ENCODE results near the gene RARS2. TPM values are rescaled to one million over a fixed set of nuclear protein-coding genes. Genes with fewer than 3 reads are reported as not detected.
"Not testable (repeated sequence)": the region's sequence is repeated elsewhere in the genome, so short reads cannot be mapped to it uniquely, and the experiment has no call there.

RARS2 gene
- total RNA-seq, 1 experiment from 2014 or later = 51.4 TPM

- in situ Hi-C loops (cut with HindIII; ENCODE audit: low sequenced_read_pairs) = no loop called here
- no peak for DNase-seq (ENCODE audit: low spot score)
Observed at GRCh38 chr6:87529221-87529620, 60.6 kb downstream of the RARS2 start.

DNA sequence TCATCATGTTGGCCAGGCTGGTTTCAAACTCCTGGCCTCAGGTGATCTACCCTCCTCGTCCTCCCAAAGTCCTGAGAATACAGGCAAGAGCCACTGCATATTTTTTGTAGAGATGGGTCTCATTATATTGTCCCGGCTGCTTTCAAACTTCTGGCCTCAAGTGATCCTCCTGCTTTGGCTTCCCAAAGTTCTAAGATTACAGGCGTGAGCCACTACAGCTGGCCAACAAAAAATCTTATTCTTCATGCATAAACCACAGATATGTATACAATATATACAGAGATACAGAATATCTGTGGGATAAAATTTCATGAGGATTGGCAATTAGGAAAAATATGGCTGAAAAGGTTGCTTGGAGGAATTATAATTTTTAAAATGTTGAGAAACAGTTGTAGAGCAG lies 67.1 kb downstream of the RARS2 start:
- no peak for DNase-seq (ENCODE audit: low spot score)
- in situ Hi-C loops (cut with HindIII; ENCODE audit: low sequenced_read_pairs) = no loop called here

- in situ Hi-C loops (cut with HindIII; ENCODE audit: low sequenced_read_pairs) = no loop called here
- no peak for DNase-seq (ENCODE audit: low spot score)
Observed at GRCh38 chr6:87518453-87518852, 71.3 kb downstream of the RARS2 start.

GRCh38 chr6:87514831-87515230 lies 75.0 kb downstream of the RARS2 start:
- in situ Hi-C loops (cut with HindIII; ENCODE audit: low sequenced_read_pairs) = no loop called here
- no peak for DNase-seq (ENCODE audit: low spot score)

DNA sequence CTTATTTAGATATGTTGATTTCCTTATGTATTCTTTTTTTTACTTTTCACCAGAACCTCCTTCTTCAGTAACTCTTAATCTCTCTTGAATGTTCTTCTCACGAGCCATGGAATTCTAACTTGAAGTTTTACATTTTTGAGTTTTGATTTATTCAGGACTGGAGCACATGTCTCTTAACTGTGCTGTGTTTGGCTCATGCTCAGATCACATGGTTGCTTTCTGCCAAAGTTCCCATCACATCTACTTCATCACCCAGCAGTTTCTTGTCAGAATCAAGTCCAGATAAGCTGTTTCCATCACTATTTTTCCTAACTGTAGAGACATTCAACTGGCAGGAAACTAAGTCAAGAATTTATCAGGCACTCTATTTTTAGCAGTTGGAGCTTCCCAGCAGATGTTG lies 85.3 kb downstream of the RARS2 start:
- in situ Hi-C loops (cut with HindIII; ENCODE audit: low sequenced_read_pairs) = no loop called here
- DNase-seq (ENCODE audit: low spot score) = no peak

- in situ Hi-C loops (cut with HindIII; ENCODE audit: low sequenced_read_pairs) = no loop called here
- DNase-seq (ENCODE audit: low spot score) = no peak
Observed at GRCh38 chr6:87501809-87502572, 87.8 kb downstream of the RARS2 start.

DNA sequence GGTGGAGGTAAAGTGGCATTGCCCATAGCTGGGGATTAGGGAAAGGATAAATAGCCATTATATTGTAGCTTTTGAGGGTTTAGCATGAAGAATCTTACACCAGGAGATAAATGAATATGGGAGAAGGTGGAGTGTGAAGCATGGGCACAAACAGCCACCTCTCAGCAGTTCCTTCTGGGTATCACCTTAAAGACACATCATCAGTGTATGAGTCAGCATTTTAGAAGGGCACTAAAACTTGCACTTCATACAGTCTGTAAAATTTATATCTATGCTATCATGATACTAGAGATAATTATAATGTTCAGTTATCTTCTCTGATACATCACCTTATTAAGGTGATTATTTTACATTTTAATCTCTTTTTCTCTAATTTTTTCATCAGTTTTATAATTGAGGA lies 91.7 kb downstream of the RARS2 start:
- in situ Hi-C loops (cut with HindIII; ENCODE audit: low sequenced_read_pairs) = no loop called here

GRCh38 chr6:87494761-87495422 lies 94.9 kb downstream of the RARS2 start:
- in situ Hi-C loops (cut with HindIII; ENCODE audit: low sequenced_read_pairs) = no loop called here
- no peak for DNase-seq (ENCODE audit: low spot score)

More for the DNA sequence above, 91.7 kb downstream of the RARS2 start:
- no peak for DNase-seq (ENCODE audit: low spot score)

- DNase-seq (ENCODE audit: low spot score); in situ Hi-C loops (cut with HindIII; ENCODE audit: low sequenced_read_pairs): not testable (repeated sequence)
Observed at GRCh38 chr6:87489326-87489725, 100.5 kb downstream of the RARS2 start.

DNA sequence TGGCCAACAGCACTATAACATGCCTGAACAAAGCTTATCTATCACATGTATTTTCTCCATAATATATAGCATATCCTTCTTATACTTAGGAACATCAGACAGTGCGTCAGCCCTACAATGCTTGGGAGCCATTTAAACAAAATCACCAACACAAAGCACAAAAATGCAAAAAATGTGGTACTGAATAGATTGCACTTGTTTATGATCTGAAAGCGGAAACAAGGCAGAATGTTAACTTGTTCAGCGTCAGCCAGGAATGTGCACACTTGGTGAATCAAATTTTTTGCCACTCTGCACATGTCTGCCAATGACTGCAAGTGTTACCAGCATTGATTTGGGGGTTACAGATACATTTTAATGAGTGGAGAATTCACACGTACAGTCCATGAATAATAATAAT lies 102.2 kb downstream of the RARS2 start:
- in situ Hi-C loops (cut with HindIII; ENCODE audit: low sequenced_read_pairs) = no loop called here
- no peak for DNase-seq (ENCODE audit: low spot score)

- in situ Hi-C loops (cut with HindIII; ENCODE audit: low sequenced_read_pairs) = no loop called here
Observed at GRCh38 chr6:87484491-87484890, 105.3 kb downstream of the RARS2 start.

GRCh38 chr6:87483929-87484328 lies 105.9 kb downstream of the RARS2 start:
- no peak for DNase-seq (ENCODE audit: low spot score)
- in situ Hi-C loops (cut with HindIII; ENCODE audit: low sequenced_read_pairs) = no loop called here

More at GRCh38 chr6:87484491-87484890, 105.3 kb downstream of the RARS2 start:
- no peak for DNase-seq (ENCODE audit: low spot score)

GRCh38 chr6:87482366-87482765 lies 107.4 kb downstream of the RARS2 start:
- in situ Hi-C loops (cut with HindIII; ENCODE audit: low sequenced_read_pairs) = no loop called here
- no peak for DNase-seq (ENCODE audit: low spot score)

GRCh38 chr6:87481931-87482330 lies 107.9 kb downstream of the RARS2 start:
- in situ Hi-C loops (cut with HindIII; ENCODE audit: low sequenced_read_pairs) = no loop called here
- DNase-seq (ENCODE audit: low spot score) = no peak

- no peak for DNase-seq (ENCODE audit: low spot score)
- in situ Hi-C loops (cut with HindIII; ENCODE audit: low sequenced_read_pairs) = no loop called here
Observed at GRCh38 chr6:87473419-87473903, 116.3 kb downstream of the RARS2 start.

DNA sequence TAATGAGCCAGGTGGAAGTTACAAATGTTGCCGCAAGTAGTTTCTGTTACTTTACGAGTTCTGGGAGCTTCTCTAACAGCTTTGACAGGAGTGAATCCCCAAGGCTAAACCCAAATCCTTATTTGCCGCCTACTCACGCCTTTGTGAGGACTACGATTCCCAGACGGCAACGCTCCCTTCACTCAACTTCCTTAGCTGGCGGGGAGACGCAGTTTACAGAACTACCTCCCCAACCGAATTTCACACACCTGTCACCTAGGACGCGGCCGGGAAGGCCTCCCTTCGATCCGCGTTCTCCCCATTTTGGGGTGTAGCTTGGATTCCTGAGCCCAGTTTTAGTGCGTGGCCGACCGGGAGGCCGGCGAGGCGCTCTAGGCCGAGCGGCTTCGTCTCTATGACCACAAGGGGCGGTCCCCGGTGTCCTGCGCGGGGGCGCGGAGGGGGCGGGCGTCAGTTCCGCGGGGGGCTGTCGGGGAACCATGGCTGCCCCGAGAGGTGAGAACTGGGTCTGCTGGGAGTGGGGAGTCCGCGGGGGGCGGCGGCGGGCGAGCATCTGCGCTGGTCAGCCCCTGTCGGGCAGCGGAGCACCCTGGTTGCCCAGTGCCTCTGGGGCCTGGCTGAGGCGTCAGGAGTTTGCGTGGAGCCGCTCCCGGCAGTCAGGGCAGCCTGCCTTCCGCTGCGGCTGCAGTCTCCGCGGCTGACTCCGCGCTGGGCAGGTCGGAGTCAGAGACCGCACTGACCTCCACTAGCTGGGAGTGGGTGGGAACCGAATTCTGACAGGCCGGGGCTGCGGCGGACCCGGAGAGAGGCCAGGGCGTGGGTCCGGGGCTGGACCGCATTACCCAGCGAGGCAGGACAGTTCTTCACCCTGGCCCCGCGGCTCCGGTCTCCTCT lies 117.0 kb downstream of the RARS2 start, which contains the start of gene SLC35A1:
TSS of gene SLC35A1 (plus strand) at position 450 of the 894 bp plus-strand sequence. CDS start at position 480, 30 bp downstream.
- in situ Hi-C loops (cut with HindIII; ENCODE audit: low sequenced_read_pairs) = no loop called here
- peak; percentile 91 for DNase-seq (ENCODE audit: low spot score)

DNA sequence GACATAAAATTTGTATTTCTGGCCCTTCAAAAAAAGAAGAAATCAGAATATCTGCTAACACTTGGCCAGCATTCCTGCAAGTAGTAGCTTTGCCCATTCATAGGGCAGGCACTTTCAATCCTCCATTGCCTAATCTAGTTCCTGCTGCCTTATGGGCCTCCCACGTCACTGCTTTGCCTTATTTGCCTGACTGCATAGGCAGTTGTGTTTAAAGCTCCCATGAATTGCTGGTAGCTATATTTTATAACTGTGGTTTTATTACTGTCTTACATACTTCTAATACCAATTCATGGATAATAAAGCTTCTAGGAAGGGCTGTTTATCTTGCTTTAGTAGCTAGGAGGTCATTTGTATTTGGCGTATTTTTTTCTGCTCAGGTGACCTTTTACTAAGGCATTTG lies 124.7 kb downstream of the RARS2 start:
- no peak for DNase-seq (ENCODE audit: low spot score)
- in situ Hi-C loops (cut with HindIII; ENCODE audit: low sequenced_read_pairs) = no loop called here
